Motor neuron (in vitro differentiated cells): Measurements from ENCODE around the gene GADD45GIP1. TPM values are rescaled to one million over a fixed set of nuclear protein-coding genes. Genes with fewer than 3 reads are reported as not detected.

Source experiments
- ATAC-seq, 8 experiments: fragments of 200-7000 bp; cut with Tn5 transposase; replicated peaks in 6 of 8; 2 replicates each; pipeline ENCODE4 v1.8.0; 2021; ENCODE audit warnings: mild to moderate bottlenecking in 8 of 8, moderate library complexity in 8 of 8
- H3K27ac ChIP-seq, 2 donors: fragments of 250-450 bp; sonication (Bioruptor Pico); 2 replicates each; pipeline ENCODE4 v1.9.0; 2021; ENCODE audit warnings: antibody characterized with exemption in 2 of 2, mild to moderate bottlenecking in 2 of 2, moderate library complexity in 1 of 2
- H3K4me1 ChIP-seq, 2 donors: fragments of 250-450 bp; sonication (Bioruptor Pico); replicated peaks in 1 of 2; 2 replicates each; pipeline ENCODE4 v1.6.1; 2021; ENCODE audit warnings: antibody characterized with exemption in 2 of 2, mild to moderate bottlenecking in 2 of 2, moderate library complexity in 1 of 2
- H3K4me3 ChIP-seq, 5 donors: fragments of 250-450 bp; sonication (Bioruptor Pico); 2 replicates each; pipeline ENCODE4 v1.9.0; 2021; ENCODE audit warnings: antibody characterized with exemption in 5 of 5, mild to moderate bottlenecking in 5 of 5, moderate library complexity in 4 of 5
- WGBS, 10 experiments: fragments of 450-650 bp; shearing (Covaris generic); methylation state at CpG; one replicate each; pipeline ENCODE4 v1.0.0; 2022; 5-methylcytosine and 5-hydroxymethylcytosine counted together
- in situ Hi-C, 9 experiments: fragments of 400-800 bp; cut with MboI; loops; one replicate each; pipeline ENCODE4 v1.15.0; 2021; ENCODE audit warnings: low sequenced_read_pairs in 9 of 9, low pct_unique_long_range_greater_than_20kb in 2 of 9; ENCODE audit not compliant: unreplicated experiment in 9 of 9
- total RNA-seq, 8 experiments: library from RNA; unstranded; fragments of 300-600 nt; gene quantifications; 2 replicates each; pipeline versions ENCODE4 v1.2.3 to v1.2.4, GENCODE V29; 2022

Gene GADD45GIP1
- total RNA-seq, 8 experiments from 2014 or later: 18.2 to 51.6 (median 28.3) TPM

DNA sequence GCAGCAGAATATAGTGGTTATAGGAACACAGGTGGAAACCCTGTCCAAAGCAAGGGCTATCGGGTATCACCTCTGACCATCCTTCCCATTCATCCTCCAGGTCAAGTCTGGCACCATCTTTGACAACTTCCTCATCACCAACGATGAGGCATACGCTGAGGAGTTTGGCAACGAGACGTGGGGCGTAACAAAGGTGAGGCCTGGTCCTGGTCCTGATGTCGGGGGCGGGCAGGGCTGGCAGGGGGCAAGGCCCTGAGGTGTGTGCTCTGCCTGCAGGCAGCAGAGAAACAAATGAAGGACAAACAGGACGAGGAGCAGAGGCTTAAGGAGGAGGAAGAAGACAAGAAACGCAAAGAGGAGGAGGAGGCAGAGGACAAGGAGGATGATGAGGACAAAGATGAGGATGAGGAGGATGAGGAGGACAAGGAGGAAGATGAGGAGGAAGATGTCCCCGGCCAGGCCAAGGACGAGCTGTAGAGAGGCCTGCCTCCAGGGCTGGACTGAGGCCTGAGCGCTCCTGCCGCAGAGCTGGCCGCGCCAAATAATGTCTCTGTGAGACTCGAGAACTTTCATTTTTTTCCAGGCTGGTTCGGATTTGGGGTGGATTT, 13.5 kb downstream of the GADD45GIP1 start:
- ATAC-seq: no peak
- Histone ChIP-seq H3K4me1 (peaks cover 17 to 21% of the 10 kb centered on the region in 2 donors), H3K27ac (no peak overlapping the region), H3K4me3 (no peak overlapping the region)
- WGBS, 10 experiments: 0 to 100% (median 100%) methylated on average over 1 to 7 of the region's 18 CpGs; no CpG with 5 or more reads in 1 of the 10 experiments
- in situ Hi-C loops: no loop called here

- no peak overlapping the region for H3K27ac ChIP-seq
- ATAC-seq: no peak
- no peak overlapping the region for H3K4me3 ChIP-seq
- in situ Hi-C loops: no loop called here
- 80 to 100% (median 100%) methylated on average over 1 to 2 of the region's 2 CpGs; no CpG with 5 or more reads in 5 of the 10 experiments for WGBS, 10 experiments
- peaks cover 19 to 21% of the 10 kb centered on the region in 2 donors for H3K4me1 ChIP-seq
Measured at GRCh38 chr19:12940897-12941296, 16.1 kb downstream of the GADD45GIP1 start.

GRCh38 chr19:12939975-12940423, 17.0 kb downstream of the GADD45GIP1 start:
- H3K4me1 ChIP-seq: peaks cover 19 to 21% of the 10 kb centered on the region in 2 donors
- WGBS, 10 experiments: 43 to 95% (median 75%) methylated on average over 2 to 7 of the region's 10 CpGs; no CpG with 5 or more reads in 4 of the 10 experiments
- in situ Hi-C loops: no loop called here
- H3K4me3 ChIP-seq: peak overlapping the region; percentile 81 to 99 (median 90)
- no peak for ATAC-seq
- H3K27ac ChIP-seq: no peak overlapping the region

- Histone ChIP-seq H3K27ac (peak overlapping the region; percentile 91 to 92), H3K4me1 (peaks cover 21 to 22% of the 10 kb centered on the region in 2 donors), H3K4me3 (peak overlapping the region; percentile 81 to 99 (median 90))
- ATAC-seq: peak in 7 of 8 experiments; percentile 6 to 33 (median 11)
- WGBS, 10 experiments: 0 to 4% (median 0%) methylated on average over 1 to 21 of the region's 54 CpGs
- in situ Hi-C loops: no loop called here
Measured at GRCh38 chr19:12938779-12939601, 18.0 kb downstream of the GADD45GIP1 start.

DNA sequence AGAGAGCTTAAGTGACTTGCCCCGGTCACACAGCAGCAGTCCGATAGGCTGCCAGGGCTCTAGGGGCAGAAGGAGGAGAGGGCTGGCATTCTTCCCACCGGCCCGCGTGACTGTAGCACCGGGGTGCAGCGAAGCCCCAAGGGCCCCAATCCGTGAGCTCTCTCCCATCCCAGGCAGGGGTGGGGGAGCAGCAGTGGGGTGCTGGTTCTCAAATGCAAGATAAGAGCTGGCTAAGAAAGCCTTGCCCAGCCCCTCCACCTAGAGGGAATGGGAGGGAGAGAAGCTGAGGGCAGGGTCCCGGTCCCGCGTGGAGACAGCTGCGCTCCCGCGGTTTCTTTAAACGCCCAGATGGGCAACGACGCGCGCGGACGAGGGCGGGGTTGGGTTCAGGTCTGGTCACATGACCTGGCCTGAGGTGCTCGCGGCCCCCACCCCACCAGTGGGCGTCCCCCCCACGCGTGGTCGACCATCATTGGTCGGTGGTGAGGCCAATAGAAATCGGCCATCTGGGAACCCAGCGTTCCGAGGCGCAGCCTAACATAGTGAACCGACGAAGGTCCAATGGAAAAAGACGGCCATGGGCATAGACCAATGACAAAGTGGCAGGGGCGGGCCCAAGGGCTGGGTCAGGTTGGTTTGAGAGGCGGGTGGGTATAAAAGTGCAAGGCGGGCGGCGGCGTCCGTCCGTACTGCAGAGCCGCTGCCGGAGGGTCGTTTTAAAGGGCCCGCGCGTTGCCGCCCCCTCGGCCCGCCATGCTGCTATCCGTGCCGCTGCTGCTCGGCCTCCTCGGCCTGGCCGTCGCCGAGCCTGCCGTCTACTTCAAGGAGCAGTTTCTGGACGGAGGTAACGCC, 18.9 kb downstream of the GADD45GIP1 start, which contains the start of gene CALR:
TSS of gene CALR (plus strand) at position 683 of the 852 bp plus-strand sequence. CDS start at position 754, 71 bp downstream.
- Histone ChIP-seq H3K4me1 (peaks cover 24 to 25% of the 10 kb centered on the region in 2 donors), H3K4me3 (peak within 1 kb of the TSS; percentile 81 to 99 (median 90)), H3K27ac (peak within 1 kb of the TSS; percentile 91 to 92)
- in situ Hi-C loops: no loop called here
- ATAC-seq: peak; percentile 83 to 93 (median 91)
- WGBS, 10 experiments: 0 to 17% (median 1%) methylated on average over 1 to 23 of the region's 63 CpGs; no CpG with 5 or more reads in 5 of the 10 experiments

- ATAC-seq: no peak
- in situ Hi-C loops: no loop called here
- 0 to 84% (median 44%) methylated on average over 1 to 13 of the region's 23 CpGs; no CpG with 5 or more reads in 2 of the 10 experiments for WGBS, 10 experiments
Measured at GRCh38 chr19:12937093-12937926, 19.7 kb downstream of the GADD45GIP1 start.

DNA sequence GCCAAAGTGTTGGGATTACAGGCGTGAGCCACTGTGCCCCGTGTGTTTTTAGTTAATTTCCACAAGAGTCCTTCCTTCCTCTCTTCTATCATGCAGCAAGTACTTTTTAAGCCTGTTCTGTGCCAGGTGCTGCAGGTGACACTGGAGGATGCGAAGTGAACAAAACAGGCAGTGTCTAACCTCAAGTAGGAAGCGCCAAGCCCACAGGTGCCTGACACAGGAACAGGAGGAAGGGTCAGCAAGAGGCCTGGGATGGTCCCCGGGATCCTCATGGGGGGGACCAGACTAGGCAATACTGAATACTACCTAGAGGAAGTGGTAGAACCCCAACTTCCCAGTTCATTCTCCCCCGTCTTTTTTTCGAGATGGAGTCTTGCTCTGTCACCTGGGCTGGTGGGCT, 20.4 kb downstream of the GADD45GIP1 start:
- no peak overlapping the region for H3K27ac ChIP-seq
- H3K4me1 ChIP-seq: peaks cover 28 to 34% of the 10 kb centered on the region in 2 donors
- no peak for ATAC-seq
- no peak overlapping the region for H3K4me3 ChIP-seq
- in situ Hi-C loops: no loop called here
- 72 to 100% (median 90%) methylated on average over 1 to 5 of the region's 7 CpGs; no CpG with 5 or more reads in 2 of the 10 experiments for WGBS, 10 experiments

More at GRCh38 chr19:12937093-12937926, 19.7 kb downstream of the GADD45GIP1 start:
- Histone ChIP-seq H3K4me1 (peaks cover 28 to 29% of the 10 kb centered on the region in 2 donors), H3K27ac (peak overlapping the region; percentile 3 to 63), H3K4me3 (peak overlapping the region; percentile 43 to 99 (median 90))

- in situ Hi-C loops: no loop called here
- no peak overlapping the region for H3K27ac ChIP-seq
- WGBS, 10 experiments: 71 to 100% (median 90%) methylated on average over 1 to 2 of the region's 10 CpGs; no CpG with 5 or more reads in 5 of the 10 experiments
- H3K4me1 ChIP-seq: peaks cover 23 to 27% of the 10 kb centered on the region in 2 donors
- H3K4me3 ChIP-seq: no peak overlapping the region
- ATAC-seq: no peak
Measured at GRCh38 chr19:12935071-12935470, 22.0 kb downstream of the GADD45GIP1 start.

DNA sequence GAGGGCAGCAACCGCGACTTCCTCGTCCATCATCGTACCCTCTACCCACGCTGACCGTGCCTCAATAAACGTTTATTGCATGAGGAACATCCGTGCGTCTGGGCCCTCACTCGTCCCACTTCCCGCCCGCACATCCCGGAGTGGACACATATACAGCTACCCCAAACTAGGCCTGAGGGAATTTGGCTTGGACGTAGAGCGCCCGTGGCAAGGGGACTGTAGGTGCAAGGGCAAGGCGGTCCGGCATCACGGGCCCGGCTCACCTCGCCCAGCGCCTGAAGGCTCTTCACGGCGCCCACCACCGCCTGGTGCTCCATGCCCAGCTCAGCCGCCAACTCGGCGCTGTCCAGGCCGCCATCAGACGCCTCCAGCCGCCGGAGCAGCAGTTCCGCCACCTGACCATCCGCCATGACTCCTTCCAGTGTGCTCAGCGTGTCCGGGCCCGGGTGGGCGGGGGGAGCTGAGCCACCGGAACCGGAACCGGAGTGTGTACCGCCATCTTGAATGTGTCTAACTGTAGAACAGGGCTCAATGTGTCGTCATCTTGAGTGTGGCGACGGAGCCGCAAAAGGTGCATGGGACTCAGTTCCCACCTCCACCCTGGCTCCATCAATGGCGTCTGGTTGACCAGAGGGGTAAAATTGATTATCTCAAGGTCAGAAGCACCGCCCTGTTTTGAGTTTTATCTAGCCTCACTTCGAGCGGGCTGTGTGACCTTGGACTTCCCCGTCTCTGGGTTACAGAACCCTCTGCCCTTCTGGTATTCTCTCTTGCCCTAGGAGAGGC, 23.5 kb downstream of the GADD45GIP1 start, which contains the start of gene FARSA:
TSS of gene FARSA (minus strand) at position 425 of the 786 bp plus-strand sequence. CDS start at position 410, 15 bp downstream.
- H3K4me1 ChIP-seq: peaks cover 17 to 20% of the 10 kb centered on the region in 2 donors
- in situ Hi-C loops: no loop called here
- peak; percentile 62 to 73 (median 68) for ATAC-seq
- H3K27ac ChIP-seq: peak within 1 kb of the TSS; percentile 96 to 98
- H3K4me3 ChIP-seq: peak within 1 kb of the TSS; percentile 78 to 100 (median 88)
- 0 to 36% (median 3%) methylated on average over 4 to 18 of the region's 51 CpGs; no CpG with 5 or more reads in 4 of the 10 experiments for WGBS, 10 experiments

- peak overlapping the region; percentile 78 to 100 (median 88) for H3K4me3 ChIP-seq
- in situ Hi-C loops: no loop called here
- H3K4me1 ChIP-seq: peaks cover 16 to 18% of the 10 kb centered on the region in 2 donors
- no peak for ATAC-seq
- peak overlapping the region; percentile 96 to 98 for H3K27ac ChIP-seq
- WGBS, 10 experiments: 10 to 100% (median 33%) methylated on average over 1 to 7 of the region's 16 CpGs; no CpG with 5 or more reads in 1 of the 10 experiments
Measured at GRCh38 chr19:12932392-12933286, 24.4 kb downstream of the GADD45GIP1 start.
